NCI-H1048 (cell line): ENCODE results near the gene GIPC1.

Experiments
- DNase-seq: peaks from one replicate; lab custom pipeline; 2025; lab: John Stamatoyannopoulos, UW

The GIPC1 gene

DNA sequence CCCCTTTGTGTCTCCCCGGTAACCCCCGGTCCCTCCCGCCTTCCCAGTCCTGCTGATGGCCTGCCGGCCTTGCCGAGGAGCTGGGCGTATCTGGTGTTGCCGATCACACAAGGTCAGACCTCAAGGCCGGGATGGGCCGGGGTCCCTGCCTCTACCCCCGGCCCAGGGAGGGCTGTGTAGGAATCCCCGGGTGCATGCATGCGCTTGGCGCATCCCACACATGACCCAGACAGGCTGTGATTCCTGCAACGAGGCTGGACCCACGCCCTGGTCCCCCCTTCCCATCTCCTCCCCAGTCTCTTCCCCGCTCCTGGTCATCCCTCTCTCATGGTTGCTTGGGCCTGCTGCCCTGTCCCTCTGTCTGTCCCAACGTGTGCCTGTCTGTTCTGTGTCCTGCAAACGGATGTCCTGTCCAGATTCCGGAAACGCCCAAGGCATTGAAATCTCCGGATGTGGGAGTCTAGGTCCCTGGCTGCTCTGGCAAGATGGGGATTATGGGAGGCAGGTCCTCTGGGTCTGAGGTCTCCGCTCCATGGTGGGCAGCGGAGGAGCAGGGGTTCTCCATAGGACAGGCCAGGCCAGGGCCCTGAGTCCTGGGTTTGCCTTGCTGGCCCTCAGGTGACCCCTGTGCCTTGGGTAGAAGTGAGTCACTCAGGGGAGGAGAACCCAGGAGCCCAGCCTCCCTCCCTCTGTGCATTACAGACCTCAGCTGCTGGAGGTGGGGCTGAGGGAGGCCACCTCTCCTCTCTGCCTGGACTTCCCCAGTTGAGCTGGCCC is 61.2 kb downstream of the GIPC1 start:
- DNase-seq = no peak

GRCh38 chr19:14433554-14434501 is 62.1 kb downstream of the GIPC1 start:
- DNase-seq = peak; percentile 26

DNA sequence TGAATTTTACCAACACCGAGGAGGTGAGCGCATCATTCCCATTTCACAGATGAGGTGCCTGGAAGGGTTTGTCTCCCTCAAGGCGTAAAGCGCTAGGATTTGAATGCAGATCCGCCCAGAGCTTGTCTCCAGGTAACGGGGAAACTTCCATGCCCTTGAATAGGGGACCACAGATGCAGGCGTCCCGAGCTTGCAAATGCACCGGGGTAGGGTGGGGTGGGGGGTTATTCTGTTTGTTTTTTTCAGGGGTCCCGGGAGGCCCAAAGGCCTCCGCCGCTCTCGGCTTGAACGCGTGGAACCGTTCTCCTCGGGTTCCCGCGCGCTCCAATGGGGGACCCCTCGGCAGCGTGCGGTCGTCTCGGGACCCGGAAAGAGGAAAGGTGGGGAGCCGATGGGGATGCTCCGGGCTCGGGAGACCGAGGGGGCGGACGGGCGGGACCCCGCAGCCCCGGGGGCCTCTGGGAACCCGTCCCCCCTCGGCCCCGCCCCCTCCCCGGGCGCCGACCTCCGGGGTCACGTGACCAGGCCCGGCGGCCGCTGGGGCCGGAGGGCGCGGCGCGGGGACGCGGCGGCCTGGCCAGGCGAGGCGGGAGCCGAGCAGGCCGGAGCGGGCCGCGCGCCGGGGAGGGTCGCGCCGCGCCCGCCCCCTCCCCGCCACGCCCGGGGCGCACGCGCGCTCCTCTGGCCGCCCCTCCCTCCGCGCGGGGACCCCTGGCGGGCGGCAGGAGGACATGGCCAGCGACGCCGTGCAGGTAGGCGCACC is 63.0 kb downstream of the GIPC1 start, which contains the start of gene PKN1:
PKN1 (plus strand) TSS at position 516 of the 763 bp plus-strand sequence; CDS start at position 732, 216 bp downstream.
- DNase-seq = peak; percentile 19

GRCh38 chr19:14430712-14431111 is 65.2 kb downstream of the GIPC1 start:
- DNase-seq = no peak

DNA sequence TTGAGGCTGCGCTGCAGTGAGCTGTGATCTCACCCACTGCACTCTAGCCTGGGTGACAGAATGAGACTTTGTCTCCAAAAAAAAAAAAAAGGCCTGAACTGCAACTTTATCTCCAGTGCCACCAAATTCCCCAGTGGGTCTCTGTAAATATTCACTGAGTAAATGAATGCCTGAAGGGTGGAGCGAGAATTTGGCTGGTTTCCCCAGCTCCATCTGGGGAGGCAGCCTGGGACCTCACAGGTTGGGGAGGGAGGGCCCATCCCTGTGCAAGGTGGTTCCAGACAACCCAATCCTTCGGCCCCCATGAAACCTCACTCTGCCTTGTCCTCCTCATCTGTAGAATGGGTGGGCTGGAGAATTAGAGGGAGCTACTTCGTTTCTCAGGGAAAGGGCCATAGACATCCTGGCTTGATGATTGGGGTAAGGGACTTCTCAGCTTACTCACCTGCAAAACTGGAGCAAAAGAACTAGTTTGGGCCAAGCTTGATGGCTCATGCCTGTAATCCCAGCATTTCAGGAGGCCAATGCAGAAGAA is 67.0 kb downstream of the GIPC1 start:
- no peak for DNase-seq
